Smooth muscle cell of bladder (primary cell): ENCODE measurements around the gene MYBBP1A. TPM values are rescaled to one million over a fixed set of nuclear protein-coding genes. Genes with fewer than 3 reads are reported as not detected.

Experiments
- total RNA-seq: library from RNA; depleted of rRNA; stranded (reverse); fragments of >200 nt; gene quantifications from 2 replicates; pipeline ENCODE4 v1.2.3, GENCODE V29; 2014

MYBBP1A gene
- total RNA-seq: 43.8 and 59.7 TPM in 2 replicates

GRCh38 chr17:4554997-4555799, at the start of gene MYBBP1A:
MYBBP1A (minus strand) TSS chr17:4555384; CDS start chr17:4555324, 60 bp downstream.

GRCh38 chr17:4584101-4584916, 29.1 kb upstream of the MYBBP1A start, which contains the start of gene SMTNL2:
SMTNL2 (plus strand) TSS chr17:4584529; CDS start chr17:4584606, 77 bp downstream.

GRCh38 chr17:4560421-4560820, 5.2 kb upstream of the MYBBP1A start, which contains the start of gene GGT6:
GGT6 (minus strand) TSS chr17:4560577; CDS start chr17:4560521, 56 bp downstream.

GRCh38 chr17:4498461-4499397, 56.5 kb downstream of the MYBBP1A start, which contains the start of gene SPNS2:
SPNS2 (plus strand) TSS chr17:4498881; CDS start chr17:4499048, 167 bp downstream.

Other genes starting within 250 kb of the MYBBP1A start
- gene UBE2G1, start 188.7 kb downstream of the MYBBP1A start, total RNA-seq: 17.9 and 19.3 TPM in 2 replicates
- under 0.01 and 0.09 TPM in 2 replicates for gene SPNS3, start 121.4 kb downstream of the MYBBP1A start, total RNA-seq
- gene SPNS2, start 56.5 kb downstream of the MYBBP1A start, total RNA-seq: 3.7 and 5.3 TPM in 2 replicates
- not detected in 2 replicates for gene GGT6, start 5.2 kb upstream of the MYBBP1A start, total RNA-seq
- gene SMTNL2, start 29.1 kb upstream of the MYBBP1A start, total RNA-seq: 0.28 and 0.37 TPM in 2 replicates
- gene ALOX15, start 86.3 kb upstream of the MYBBP1A start, total RNA-seq: not detected in 2 replicates
- 9.0 and 11.9 TPM in 2 replicates for gene PELP1, start 148.8 kb upstream of the MYBBP1A start, total RNA-seq
- 2.1 and 3.2 TPM in 2 replicates for gene ARRB2, start 155.2 kb upstream of the MYBBP1A start, total RNA-seq
- 10.4 and 16.5 TPM in 2 replicates for gene MED11, start 176.0 kb upstream of the MYBBP1A start, total RNA-seq
- gene ZMYND15, start 184.4 kb upstream of the MYBBP1A start, total RNA-seq: 0.09 and 0.14 TPM in 2 replicates
- 1.8 and 2.1 TPM in 2 replicates for gene CXCL16, start 184.5 kb upstream of the MYBBP1A start, total RNA-seq
- gene TM4SF5, start 216.5 kb upstream of the MYBBP1A start, total RNA-seq: not detected in 2 replicates
- gene VMO1, start 231.0 kb upstream of the MYBBP1A start, total RNA-seq: 0.74 and 3.3 TPM in 2 replicates
- not detected in 2 replicates for gene GLTPD2, start 233.6 kb upstream of the MYBBP1A start, total RNA-seq
- gene PSMB6, start 240.8 kb upstream of the MYBBP1A start, total RNA-seq: 164 and 179 TPM in 2 replicates